DOHH2 (cell line): ENCODE results near the gene DKK1.

ENCODE experiments used
- H3F3A ChIP-seq: fragments of 200-600 bp; sonication (generic), shearing (Covaris generic); 2 replicates; pipeline ENCODE4 v1.6.0; 2016; ENCODE audit warnings: antibody characterized with exemption, mild to moderate bottlenecking; ENCODE audit not compliant: control insufficient read depth, insufficient read depth
- H3K27ac ChIP-seq: fragments of 200-600 bp; sonication (generic); 2 replicates; pipeline ENCODE4 v1.5.1; 2014; ENCODE audit warnings: low read depth, mild to moderate bottlenecking, low read length, moderate library complexity
- H3K27me3 ChIP-seq: fragments of 200-600 bp; sonication (generic); 2 replicates; pipeline ENCODE4 v1.6.1; 2014; ENCODE audit warnings: mild to moderate bottlenecking, low read length, mixed read lengths; ENCODE audit not compliant: control insufficient read depth
- H3K36me3 ChIP-seq: fragments of 200-600 bp; sonication (generic); 2 replicates; pipeline ENCODE4 v1.6.1; 2014; ENCODE audit warnings: mild to moderate bottlenecking, low read length, moderate library complexity, mixed read lengths; ENCODE audit not compliant: control insufficient read depth
- H3K4me1 ChIP-seq: fragments of 200-600 bp; sonication (generic); 2 replicates; pipeline ENCODE4 v1.6.1; 2014; ENCODE audit warnings: mild to moderate bottlenecking, low read length, mixed read lengths; ENCODE audit not compliant: control insufficient read depth
- H3K4me2 ChIP-seq: fragments of 200-600 bp; sonication (generic); 2 replicates; pipeline ENCODE4 v1.6.0; 2014; ENCODE audit warnings: mild to moderate bottlenecking, low read length, moderate library complexity
- H3K4me3 ChIP-seq: fragments of 200-600 bp; sonication (generic); 2 replicates; pipeline ENCODE4 v1.5.1; 2014; ENCODE audit warnings: mild to moderate bottlenecking, low read length, mixed read lengths
- H3K79me2 ChIP-seq: fragments of 200-600 bp; sonication (generic); 2 replicates; pipeline ENCODE4 v1.6.1; 2014; ENCODE audit warnings: mild to moderate bottlenecking, low read length, mixed read lengths; ENCODE audit not compliant: control insufficient read depth
- H3K9me2 ChIP-seq: fragments of 200-600 bp; sonication (generic); replicated peaks from 2 replicates; pipeline ENCODE4 v1.6.1; 2014; ENCODE audit warnings: mild to moderate bottlenecking, low read length, mixed read lengths; ENCODE audit not compliant: control insufficient read depth
- H3K9me3 ChIP-seq: fragments of 200-600 bp; sonication (generic); 2 replicates; pipeline ENCODE4 v1.6.1; 2014; ENCODE audit warnings: antibody characterized with exemption, low read length, mixed read lengths; ENCODE audit not compliant: control insufficient read depth, insufficient read depth
- H4K20me1 ChIP-seq: fragments of 200-600 bp; sonication (generic); 2 replicates; pipeline ENCODE4 v1.6.0; 2014; ENCODE audit warnings: low read depth, mild to moderate bottlenecking, antibody characterized with exemption, low read length, moderate library complexity; ENCODE audit not compliant: control insufficient read depth, insufficient read depth
- CTCF ChIP-seq: fragments of 200-600 bp; sonication (generic); IDR thresholded peaks from one replicate; pipeline ENCODE4 v1.5.1; 2014; ENCODE audit warnings: antibody characterized with exemption, mild to moderate bottlenecking, low read depth, low read length; ENCODE audit not compliant: poor library complexity, severe bottlenecking
- EZH2phosphoT487 ChIP-seq: fragments of 200-600 bp; sonication (generic); IDR thresholded peaks from 2 replicates; pipeline ENCODE4 v1.6.1; 2017; ENCODE audit warnings: borderline replicate concordance, mild to moderate bottlenecking, antibody characterized with exemption, low read length, moderate library complexity, mixed read lengths

Gene DKK1

DNA sequence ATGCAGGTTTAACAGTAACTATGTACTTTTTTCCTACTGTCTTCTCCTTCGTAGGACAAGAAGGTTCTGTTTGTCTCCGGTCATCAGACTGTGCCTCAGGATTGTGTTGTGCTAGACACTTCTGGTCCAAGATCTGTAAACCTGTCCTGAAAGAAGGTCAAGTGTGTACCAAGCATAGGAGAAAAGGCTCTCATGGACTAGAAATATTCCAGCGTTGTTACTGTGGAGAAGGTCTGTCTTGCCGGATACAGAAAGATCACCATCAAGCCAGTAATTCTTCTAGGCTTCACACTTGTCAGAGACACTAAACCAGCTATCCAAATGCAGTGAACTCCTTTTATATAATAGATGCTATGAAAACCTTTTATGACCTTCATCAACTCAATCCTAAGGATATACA, 2.4 kb downstream of the DKK1 start:
- H4K20me1 ChIP-seq = no peaks in the 10 kb centered on the region
- H3K4me3 ChIP-seq = no peak overlapping the region
- H3K79me2 ChIP-seq = no peaks in the 10 kb centered on the region
- TF ChIP-seq CTCF (no peak), EZH2phosphoT487 (no peak)
- no peak overlapping the region; the same call in 1 of the 2 replicates for H3K4me2 ChIP-seq
- H3K36me3 ChIP-seq = no peaks in the 10 kb centered on the region; the same call in 1 of the 2 replicates
- H3K27ac ChIP-seq = no peak overlapping the region
- no peaks in the 10 kb centered on the region for H3F3A ChIP-seq
- no peaks in the 10 kb centered on the region; the same call in 1 of the 2 replicates for H3K27me3 ChIP-seq
- H3K9me3 ChIP-seq = no peaks in the 10 kb centered on the region
- no peaks in the 10 kb centered on the region for H3K9me2 ChIP-seq
- peaks cover 39% of the 10 kb centered on the region for H3K4me1 ChIP-seq

- Histone ChIP-seq H3K27ac (no peak overlapping the region), H3K79me2 (no peaks in the 10 kb centered on the region), H3F3A (no peaks in the 10 kb centered on the region), H3K9me3 (no peaks in the 10 kb centered on the region), H3K4me2 (no peak overlapping the region), H3K27me3 (no peaks in the 10 kb centered on the region), H3K4me1 (peaks cover 29% of the 10 kb centered on the region), H4K20me1 (no peaks in the 10 kb centered on the region), H3K9me2 (no peaks in the 10 kb centered on the region), H3K36me3 (no peaks in the 10 kb centered on the region; the same call in 1 of the 2 replicates), H3K4me3 (no peak overlapping the region)
- TF ChIP-seq EZH2phosphoT487 (no peak), CTCF (no peak)
These were observed 4.1 kb downstream of the DKK1 start for GRCh38 chr10:52318136-52318701.

DNA sequence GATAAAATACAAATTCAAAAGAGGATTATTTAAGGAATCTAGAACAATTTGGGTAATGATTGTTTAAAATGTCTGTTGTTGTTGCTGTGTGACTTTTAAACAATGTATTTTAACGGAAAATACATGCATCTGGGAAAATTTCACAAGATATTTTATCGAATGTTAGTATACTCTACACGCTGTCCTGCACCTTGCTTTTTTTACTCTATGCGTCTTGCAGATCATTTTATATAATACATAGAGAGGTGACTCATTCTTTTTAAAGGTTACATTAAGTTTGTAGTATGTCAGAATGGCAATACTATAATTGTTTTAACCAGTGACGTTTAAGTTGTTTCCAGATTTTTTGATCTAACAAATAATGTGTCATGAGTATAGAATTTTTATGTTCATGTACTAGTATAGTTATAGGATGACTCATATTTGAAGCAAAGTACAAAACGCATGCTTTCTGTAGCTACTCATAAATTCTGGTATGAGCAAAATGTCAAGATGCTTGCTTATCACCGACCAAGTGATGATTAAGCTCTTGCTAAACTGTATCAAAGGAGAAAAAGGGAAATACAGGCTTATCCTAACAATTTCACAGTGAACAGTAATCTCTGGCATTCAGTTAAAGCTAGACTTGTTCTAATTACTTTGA, 4.9 kb downstream of the DKK1 start:
- no peaks in the 10 kb centered on the region for H4K20me1 ChIP-seq
- no peaks in the 10 kb centered on the region for H3K27me3 ChIP-seq
- H3K36me3 ChIP-seq = no peaks in the 10 kb centered on the region; the same call in 1 of the 2 replicates
- H3K9me3 ChIP-seq = no peaks in the 10 kb centered on the region
- H3K9me2 ChIP-seq = no peaks in the 10 kb centered on the region
- H3K79me2 ChIP-seq = no peaks in the 10 kb centered on the region
- H3K4me2 ChIP-seq = no peak overlapping the region
- no peak overlapping the region for H3K27ac ChIP-seq
- peaks cover 23% of the 10 kb centered on the region for H3K4me1 ChIP-seq
- TF ChIP-seq CTCF (no peak), EZH2phosphoT487 (no peak)
- no peak overlapping the region for H3K4me3 ChIP-seq
- H3F3A ChIP-seq = no peaks in the 10 kb centered on the region
